ENCODE measurements around the gene FSTL4.

Gene FSTL4

GRCh38 chr5:133611357-133612248 is 738 bp downstream of the FSTL4 start:
- ATAC-seq = peak; percentile 13; the same call in 2 of the 3 replicates
- no peak for TF ChIP-seq POU6F1 (CRISPR knock-in tag; IDR thresholded peaks at IDR 0.05; ENCODE audit: borderline replicate concordance, low read depth)
- no peak for TF ChIP-seq SNAI2 (CRISPR knock-in tag; IDR thresholded peaks at IDR 0.05)
- no peak for TF ChIP-seq RARB (CRISPR knock-in tag; IDR thresholded peaks at IDR 0.05)
- TF ChIP-seq PATZ1 (CRISPR knock-in tag; IDR thresholded peaks at IDR 0.05; ENCODE audit: borderline replicate concordance) = no peak
- TF ChIP-seq BACH2 (CRISPR knock-in tag; IDR thresholded peaks at IDR 0.05; ENCODE audit: borderline replicate concordance) = no peak
- TF ChIP-seq ZFP3 (CRISPR knock-in tag; IDR thresholded peaks at IDR 0.05) = no peak
- TF ChIP-seq ZNF565 (CRISPR knock-in tag; conservative IDR thresholded peaks at IDR 0.05; ENCODE audit: low read depth) = no peak
- no peak for TF ChIP-seq CSDC2 (CRISPR knock-in tag; IDR thresholded peaks at IDR 0.05)
- TF ChIP-seq CSRNP3 (CRISPR knock-in tag; IDR thresholded peaks at IDR 0.05) = no peak
- TF ChIP-seq TCF4 (CRISPR knock-in tag; IDR thresholded peaks at IDR 0.05; ENCODE audit: borderline replicate concordance) = no peak
- no peak for TF ChIP-seq ZNF70 (CRISPR knock-in tag; IDR thresholded peaks at IDR 0.05)
- TF ChIP-seq OSR1 (CRISPR knock-in tag; IDR thresholded peaks at IDR 0.05) = no peak

GRCh38 chr5:133610489-133611356 is 1.6 kb downstream of the FSTL4 start:
- ATAC-seq = peak; percentile 95
- TF ChIP-seq SNAI2 (CRISPR knock-in tag; IDR thresholded peaks at IDR 0.05) (peak; percentile 57; the same call in 1 of the 2 replicates), ESRRG (CRISPR knock-in tag; IDR thresholded peaks at IDR 0.05) (no peak), ZFP3 (CRISPR knock-in tag; IDR thresholded peaks at IDR 0.05) (peak; percentile 58; the same call in 1 of the 2 replicates), PATZ1 (CRISPR knock-in tag; IDR thresholded peaks at IDR 0.05; ENCODE audit: borderline replicate concordance) (no peak), TSHZ2 (CRISPR knock-in tag; IDR thresholded peaks at IDR 0.05) (peak; percentile 48; the same call in 1 of the 2 replicates)

GRCh38 chr5:133607451-133607850 is 4.9 kb downstream of the FSTL4 start:
- ATAC-seq = no peak
- no peak for TF ChIP-seq RARB (CRISPR knock-in tag; IDR thresholded peaks at IDR 0.05)
- TF ChIP-seq OSR1 (CRISPR knock-in tag; IDR thresholded peaks at IDR 0.05) = no peak
- no peak for TF ChIP-seq ZNF565 (CRISPR knock-in tag; conservative IDR thresholded peaks at IDR 0.05; ENCODE audit: low read depth)
- no peak for TF ChIP-seq TOX (CRISPR knock-in tag; IDR thresholded peaks at IDR 0.05; ENCODE audit: borderline replicate concordance)
- TF ChIP-seq ARNTL (CRISPR knock-in tag; IDR thresholded peaks at IDR 0.05; ENCODE audit: borderline replicate concordance, low read depth) = no peak
- no peak for TF ChIP-seq CSDC2 (CRISPR knock-in tag; IDR thresholded peaks at IDR 0.05)
- TF ChIP-seq PATZ1 (CRISPR knock-in tag; IDR thresholded peaks at IDR 0.05; ENCODE audit: borderline replicate concordance) = no peak
- no peak for TF ChIP-seq TSHZ2 (CRISPR knock-in tag; IDR thresholded peaks at IDR 0.05)
- TF ChIP-seq PPARA (CRISPR knock-in tag; IDR thresholded peaks at IDR 0.05; ENCODE audit: borderline replicate concordance) = no peak
- no peak for TF ChIP-seq ZNF70 (CRISPR knock-in tag; IDR thresholded peaks at IDR 0.05)
- no peak for TF ChIP-seq ESRRG (CRISPR knock-in tag; IDR thresholded peaks at IDR 0.05)
- TF ChIP-seq ZC3H10 (CRISPR knock-in tag; IDR thresholded peaks at IDR 0.05) = no peak
- no peak for TF ChIP-seq GLIS3 (CRISPR knock-in tag; IDR thresholded peaks at IDR 0.05)
